ENCODE data around the gene TNFRSF18. TPM values are rescaled to one million over a fixed set of nuclear protein-coding genes. Genes with fewer than 3 reads are reported as not detected.

The TNFRSF18 gene
- total RNA-seq (2022; extraction: Qiagen RNA extraction), result 0.09 to 0.20 TPM (median 0.13 TPM) in 4 of 5 replicates, not detected in the other

GRCh38 chr1:1206376-1206965 lies at the start of gene TNFRSF18:
TSS of gene TNFRSF18 (minus strand) at chr1:1206592. CDS start at chr1:1206571, 21 bp downstream.

GRCh38 chr1:1246577-1247340 lies 40.4 kb upstream of the TNFRSF18 start, which contains the start of gene C1QTNF12:
TSS of gene C1QTNF12 (minus strand) at chr1:1246722. CDS start at chr1:1246690, 32 bp downstream.

GRCh38 chr1:1232208-1232795 lies 25.9 kb upstream of the TNFRSF18 start, which contains the start of gene B3GALT6:
TSS of gene B3GALT6 (plus strand) at chr1:1232237. CDS start at chr1:1232279, 42 bp downstream.

GRCh38 chr1:1231400-1232207 lies 25.2 kb upstream of the TNFRSF18 start, which contains the start of gene SDF4:
TSS of gene SDF4 (minus strand) at chr1:1232001. CDS start at chr1:1228772, 3,229 bp downstream.

GRCh38 chr1:1213345-1214265 lies 7.2 kb upstream of the TNFRSF18 start, which contains the start of gene TNFRSF4:
TSS of gene TNFRSF4 (minus strand) at chr1:1214153. CDS start at chr1:1214127, 26 bp downstream.

GRCh38 chr1:1173793-1174415 lies 32.5 kb downstream of the TNFRSF18 start, which contains the start of gene TTLL10:
TSS of gene TTLL10 (plus strand) at chr1:1173880. CDS start at chr1:1179216, 5,336 bp downstream.

Other genes starting within 250 kb of the TNFRSF18 start
- gene NOC2L, start 247.3 kb downstream of the TNFRSF18 start, total RNA-seq (2022; extraction: Qiagen RNA extraction), result 69.2 to 85.8 TPM (median 78.9 TPM) in 5 replicates
- gene KLHL17, start 246.0 kb downstream of the TNFRSF18 start, total RNA-seq (2022; extraction: Qiagen RNA extraction), result 7.5 to 17.0 TPM (median 13.7 TPM) in 5 replicates
- gene PLEKHN1, start 240.1 kb downstream of the TNFRSF18 start, total RNA-seq (2022; extraction: Qiagen RNA extraction), result 3.3 to 5.7 TPM (median 4.9 TPM) in 5 replicates
- gene PERM1, start 224.5 kb downstream of the TNFRSF18 start, total RNA-seq (2022; extraction: Qiagen RNA extraction), result 0.10 to 0.19 TPM (median 0.13 TPM) in 5 replicates
- 17.8 to 65.9 TPM (median 57.8 TPM) in 5 replicates for gene HES4, start 206.5 kb downstream of the TNFRSF18 start, total RNA-seq (2022; extraction: Qiagen RNA extraction)
- 12.1 to 23.1 TPM (median 19.4 TPM) in 5 replicates for gene ISG15, start 193.1 kb downstream of the TNFRSF18 start, total RNA-seq (2022; extraction: Qiagen RNA extraction)
- gene AGRN, start 186.5 kb downstream of the TNFRSF18 start, total RNA-seq (2022; extraction: Qiagen RNA extraction), result 78.5 to 115 TPM (median 107 TPM) in 5 replicates
- 0.21 to 0.30 TPM (median 0.23 TPM) in 5 replicates for gene RNF223, start 132.3 kb downstream of the TNFRSF18 start, total RNA-seq (2022; extraction: Qiagen RNA extraction)
- gene C1orf159, start 90.5 kb downstream of the TNFRSF18 start, total RNA-seq (2022; extraction: Qiagen RNA extraction), result 8.2 to 14.5 TPM (median 13.7 TPM) in 5 replicates
- not detected in 5 replicates for gene TTLL10, start 32.7 kb downstream of the TNFRSF18 start, total RNA-seq (2022; extraction: Qiagen RNA extraction)
- gene TNFRSF4, start 7.6 kb upstream of the TNFRSF18 start, total RNA-seq (2022; extraction: Qiagen RNA extraction), result 0.13 to 0.34 TPM (median 0.20 TPM) in 4 of 5 replicates, not detected in the other
- 109 to 135 TPM (median 131 TPM) in 5 replicates for gene SDF4, start 25.4 kb upstream of the TNFRSF18 start, total RNA-seq (2022; extraction: Qiagen RNA extraction)
- 11.0 to 19.8 TPM (median 18.8 TPM) in 5 replicates for gene B3GALT6, start 25.6 kb upstream of the TNFRSF18 start, total RNA-seq (2022; extraction: Qiagen RNA extraction)
- gene C1QTNF12, start 40.1 kb upstream of the TNFRSF18 start, total RNA-seq (2022; extraction: Qiagen RNA extraction), result 0.71 to 1.9 TPM (median 1.4 TPM) in 5 replicates
- 36.2 to 50.4 TPM (median 45.1 TPM) in 5 replicates for gene UBE2J2, start 67.3 kb upstream of the TNFRSF18 start, total RNA-seq (2022; extraction: Qiagen RNA extraction)
- gene SCNN1D, start 73.8 kb upstream of the TNFRSF18 start, total RNA-seq (2022; extraction: Qiagen RNA extraction), result 0.52 to 1.3 TPM (median 1.1 TPM) in 5 replicates
- 8.2 to 16.9 TPM (median 14.4 TPM) in 5 replicates for gene ACAP3, start 101.3 kb upstream of the TNFRSF18 start, total RNA-seq (2022; extraction: Qiagen RNA extraction)
- 15.8 to 25.3 TPM (median 23.7 TPM) in 5 replicates for gene PUSL1, start 102.0 kb upstream of the TNFRSF18 start, total RNA-seq (2022; extraction: Qiagen RNA extraction)
- gene INTS11, start 118.1 kb upstream of the TNFRSF18 start, total RNA-seq (2022; extraction: Qiagen RNA extraction), result 46.5 to 63.1 TPM (median 58.1 TPM) in 5 replicates
- gene CPTP, start 118.2 kb upstream of the TNFRSF18 start, total RNA-seq (2022; extraction: Qiagen RNA extraction), result 18.3 to 25.4 TPM (median 24.0 TPM) in 5 replicates
- 0.09 to 0.26 TPM (median 0.23 TPM) in 5 replicates for gene TAS1R3, start 124.7 kb upstream of the TNFRSF18 start, total RNA-seq (2022; extraction: Qiagen RNA extraction)
- gene DVL1, start 142.8 kb upstream of the TNFRSF18 start, total RNA-seq (2022; extraction: Qiagen RNA extraction), result 41.0 to 73.2 TPM (median 64.0 TPM) in 5 replicates
- gene MXRA8, start 152.0 kb upstream of the TNFRSF18 start, total RNA-seq (2022; extraction: Qiagen RNA extraction), result 0.11 to 0.36 TPM (median 0.15 TPM) in 4 of 5 replicates, not detected in the other
- 107 to 197 TPM (median 169 TPM) in 5 replicates for gene AURKAIP1, start 168.6 kb upstream of the TNFRSF18 start, total RNA-seq (2022; extraction: Qiagen RNA extraction)
- gene CCNL2, start 192.7 kb upstream of the TNFRSF18 start, total RNA-seq (2022; extraction: Qiagen RNA extraction), result 38.0 to 55.0 TPM (median 48.1 TPM) in 5 replicates
- 128 to 145 TPM (median 135 TPM) in 5 replicates for gene MRPL20, start 200.7 kb upstream of the TNFRSF18 start, total RNA-seq (2022; extraction: Qiagen RNA extraction)
- 0.03 to 0.10 TPM (median 0.07 TPM) in 3 of 5 replicates, not detected in the others for gene ANKRD65, start 214.7 kb upstream of the TNFRSF18 start, total RNA-seq (2022; extraction: Qiagen RNA extraction)
- 3.7 to 15.9 TPM (median 14.0 TPM) in 5 replicates for gene VWA1, start 229.1 kb upstream of the TNFRSF18 start, total RNA-seq (2022; extraction: Qiagen RNA extraction)
- gene ATAD3C, start 243.1 kb upstream of the TNFRSF18 start, total RNA-seq (2022; extraction: Qiagen RNA extraction), result not detected in 5 replicates

Measured in A549 treated with AZD2906 at 1 μM for 4 hours (cell line).